Keratinocyte (primary cell): ENCODE data around the gene POLR3G. TPM values are rescaled to one million over a fixed set of nuclear protein-coding genes. Genes with fewer than 3 reads are reported as not detected.

Experiments
- DNase-seq: peaks from one replicate; pipeline ENCODE4 v3.0.0-alpha.2; 2011; ENCODE audit warnings: low read depth, missing footprints, low spot score
- FAIRE-seq: peaks from 2 replicates; lab custom pipeline; 2011; peaks lifted over from hg19 to GRCh38; lab: Jason Lieb, UNC
- H2AFZ ChIP-seq: 2 replicates; pipeline ENCODE4 v1.6.0; 2012; ENCODE audit warnings: low read length, control low read depth, inconsistent platforms; ENCODE audit not compliant: control insufficient read depth
- H3K27ac ChIP-seq: 2 replicates; pipeline ENCODE4 v1.5.1; 2011; ENCODE audit warnings: low read length; ENCODE audit not compliant: control insufficient read depth, insufficient read depth
- H3K27me3 ChIP-seq: 3 replicates; pipeline ENCODE4 v1.6.0; 2011; ENCODE audit warnings: low read length; ENCODE audit not compliant: control insufficient read depth, insufficient read depth; ENCODE audit errors: extremely low read depth
- H3K36me3 ChIP-seq, 2 experiments: 2 replicates in 1 of 2; 3 replicates in 1 of 2; pipeline ENCODE4 v1.5.1; 2011; ENCODE audit warnings: low read length in 2 of 2, mild to moderate bottlenecking in 1 of 2; ENCODE audit not compliant: control insufficient read depth in 2 of 2, insufficient read depth in 2 of 2; ENCODE audit errors: extremely low read depth in 1 of 2
- H3K4me1 ChIP-seq: 3 replicates; pipeline ENCODE4 v1.5.1; 2011; ENCODE audit warnings: low read length; ENCODE audit not compliant: control insufficient read depth, insufficient read depth; ENCODE audit errors: extremely low read depth
- H3K4me2 ChIP-seq: 3 replicates; pipeline ENCODE4 v1.6.0; 2011; ENCODE audit warnings: low read depth, low read length; ENCODE audit not compliant: control insufficient read depth, insufficient read depth; ENCODE audit errors: extremely low read depth
- H3K4me3 ChIP-seq, 3 experiments: fragments of 200-600 bp in 1 of 3; sonication (generic) in 1 of 3; 2 replicates in 2 of 3; 3 replicates in 1 of 3; pipeline ENCODE4 v1.5.1; 2011 to 2016; ENCODE audit warnings: low read length in 3 of 3, mild to moderate bottlenecking in 3 of 3, control low read depth in 2 of 3, inconsistent platforms in 1 of 3, low read depth in 1 of 3, mixed read lengths in 1 of 3, mixed run types in 1 of 3, moderate library complexity in 1 of 3; ENCODE audit not compliant: control insufficient read depth in 2 of 3, insufficient read depth in 2 of 3; ENCODE audit errors: extremely low read depth in 1 of 3
- H3K79me2 ChIP-seq: 2 replicates; pipeline ENCODE4 v1.6.0; 2012; ENCODE audit warnings: low read length; ENCODE audit not compliant: control insufficient read depth, insufficient read depth
- H3K9ac ChIP-seq: 3 replicates; pipeline ENCODE4 v1.6.0; 2011; ENCODE audit warnings: low read length; ENCODE audit not compliant: control insufficient read depth, insufficient read depth; ENCODE audit errors: extremely low read depth
- H3K9me1 ChIP-seq: 3 replicates; pipeline ENCODE4 v1.6.0; 2011; ENCODE audit warnings: low read length; ENCODE audit not compliant: control insufficient read depth, insufficient read depth; ENCODE audit errors: extremely low read depth
- H3K9me3 ChIP-seq: 2 replicates; pipeline ENCODE4 v1.5.1; 2012; ENCODE audit warnings: low read depth, low read length; ENCODE audit not compliant: control insufficient read depth
- H4K20me1 ChIP-seq: 3 replicates; pipeline ENCODE4 v1.6.0; 2011; ENCODE audit warnings: low read length; ENCODE audit not compliant: control insufficient read depth, insufficient read depth; ENCODE audit errors: extremely low read depth
- EZH2 ChIP-seq: IDR thresholded peaks from one replicate; pipeline ENCODE4 v1.6.1; 2012; ENCODE audit warnings: inconsistent platforms, mild to moderate bottlenecking, low read length, moderate library complexity
- dilution Hi-C: fragments of 300-500 bp; cut with MboI; formaldehyde crosslinking; loops from one replicate; pipeline ENCODE4 v1.7.0; 2020; ENCODE audit warnings: low sequenced_read_pairs; ENCODE audit not compliant: extremely low pct_ligation_motif_present
- polyA plus RNA-seq, 5 experiments: library from polyadenylated mRNA; depleted of rRNA in 3 of 5; stranded (reverse) in 3 of 5; stranded (forward) in 1 of 5; unstranded in 1 of 5; fragments of >200 nt; gene quantifications; 1 replicate in 1 of 5; 2 replicates in 3 of 5; 3 replicates in 1 of 5; pipeline versions ENCODE4 v1.2.1 to v1.2.3, GENCODE V29; 2011 to 2012; ENCODE audit warnings: missing spikeins in 2 of 5, low read depth in 1 of 5, low replicate concordance in 1 of 5
- TF ChIP-seq, protein P1 (sequence below), 3 experiments: IDR thresholded peaks in 1 of 3; conservative IDR thresholded peaks in 1 of 3; optimal IDR thresholded peaks in 1 of 3; 2 replicates in 2 of 3; 3 replicates in 1 of 3; pipeline versions ENCODE3 to v1.5.1; 2011; ENCODE audit warnings: low read length in 3 of 3, mild to moderate bottlenecking in 3 of 3, moderate library complexity in 2 of 3, control low read depth in 1 of 3, inconsistent platforms in 1 of 3; ENCODE audit not compliant: insufficient read depth in 2 of 3; ENCODE audit errors: extremely low read depth in 1 of 3

Gene POLR3G
- polyA plus RNA-seq, 1 donor (not counting 4 experiments of a cell fraction or from before 2014, with no cell fraction given) = 27.0 TPM

DNA sequence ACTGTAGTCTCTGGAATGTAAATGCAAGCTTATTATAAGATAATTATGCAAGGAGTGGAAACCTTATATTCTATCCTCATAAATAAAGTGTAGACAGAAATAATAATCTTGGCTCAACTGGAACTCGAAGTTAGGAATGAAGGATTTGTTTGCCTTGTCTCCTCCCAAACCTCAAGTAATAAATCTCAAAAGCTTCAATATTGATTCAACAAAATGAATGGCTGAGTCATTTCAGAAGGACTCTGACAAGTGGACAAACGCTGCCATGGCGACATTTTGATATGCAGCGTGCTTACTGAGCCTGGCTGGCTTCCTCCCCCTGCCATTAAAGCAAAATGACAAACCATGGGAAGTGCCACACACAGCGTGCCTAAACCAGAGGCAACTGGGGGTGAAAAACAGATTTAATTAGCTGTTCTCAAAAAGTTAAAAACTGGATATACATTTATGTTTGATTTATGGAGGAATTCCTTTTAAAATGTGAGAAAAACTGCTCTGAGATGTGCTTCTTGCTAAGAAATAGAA is 73.5 kb downstream of the POLR3G start:
- no peak overlapping the region for H2AFZ ChIP-seq
- H3K4me2 ChIP-seq = no peak overlapping the region
- TF ChIP-seq EZH2 = no peak
- TF ChIP-seq, protein P1, sequence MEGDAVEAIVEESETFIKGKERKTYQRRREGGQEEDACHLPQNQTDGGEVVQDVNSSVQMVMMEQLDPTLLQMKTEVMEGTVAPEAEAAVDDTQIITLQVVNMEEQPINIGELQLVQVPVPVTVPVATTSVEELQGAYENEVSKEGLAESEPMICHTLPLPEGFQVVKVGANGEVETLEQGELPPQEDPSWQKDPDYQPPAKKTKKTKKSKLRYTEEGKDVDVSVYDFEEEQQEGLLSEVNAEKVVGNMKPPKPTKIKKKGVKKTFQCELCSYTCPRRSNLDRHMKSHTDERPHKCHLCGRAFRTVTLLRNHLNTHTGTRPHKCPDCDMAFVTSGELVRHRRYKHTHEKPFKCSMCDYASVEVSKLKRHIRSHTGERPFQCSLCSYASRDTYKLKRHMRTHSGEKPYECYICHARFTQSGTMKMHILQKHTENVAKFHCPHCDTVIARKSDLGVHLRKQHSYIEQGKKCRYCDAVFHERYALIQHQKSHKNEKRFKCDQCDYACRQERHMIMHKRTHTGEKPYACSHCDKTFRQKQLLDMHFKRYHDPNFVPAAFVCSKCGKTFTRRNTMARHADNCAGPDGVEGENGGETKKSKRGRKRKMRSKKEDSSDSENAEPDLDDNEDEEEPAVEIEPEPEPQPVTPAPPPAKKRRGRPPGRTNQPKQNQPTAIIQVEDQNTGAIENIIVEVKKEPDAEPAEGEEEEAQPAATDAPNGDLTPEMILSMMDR (optimal IDR thresholded peaks at IDR 0.05 in 1 of 3, IDR thresholded peaks at IDR 0.05 in 1 of 3, conservative IDR thresholded peaks at IDR 0.05 in 1 of 3; ENCODE audit: extremely low read depth in 1 of 3, insufficient read depth in 2 of 3, low read length in 3 of 3) = no peak
- no peak overlapping the region for H3K27ac ChIP-seq
- H3K36me3 ChIP-seq = no peaks in the 10 kb centered on the region
- H4K20me1 ChIP-seq = no peaks in the 10 kb centered on the region
- no peak for DNase-seq
- no peak overlapping the region for H3K4me3 ChIP-seq
- H3K4me1 ChIP-seq = no peaks in the 10 kb centered on the region
- dilution Hi-C loops = no loop called here
- H3K79me2 ChIP-seq = no peaks in the 10 kb centered on the region
- no peak for FAIRE-seq
- no peak overlapping the region for H3K9ac ChIP-seq
- no peaks in the 10 kb centered on the region for H3K9me3 ChIP-seq
- peaks cover 10% of the 10 kb centered on the region for H3K27me3 ChIP-seq
- H3K9me1 ChIP-seq = no peaks in the 10 kb centered on the region

DNA sequence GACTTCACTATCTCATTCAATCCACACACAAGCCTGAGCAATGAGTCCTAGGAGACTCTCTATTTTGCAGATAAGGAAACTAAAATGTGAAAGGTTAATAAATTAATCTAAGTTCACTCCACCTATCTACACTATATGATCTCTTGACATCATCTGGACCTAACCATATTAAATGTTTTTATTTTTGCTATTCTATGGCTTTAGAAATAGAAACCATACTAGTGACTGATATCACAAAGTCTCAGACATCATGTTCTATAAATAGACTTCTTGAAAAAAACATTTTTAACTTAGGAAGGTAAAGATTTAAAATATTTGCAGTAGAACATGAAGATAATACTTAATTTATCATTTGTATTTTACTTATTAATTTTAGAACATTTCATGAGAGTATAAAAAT is 74.6 kb downstream of the POLR3G start:
- no peaks in the 10 kb centered on the region for H3K9me1 ChIP-seq
- H3K79me2 ChIP-seq = no peaks in the 10 kb centered on the region
- TF ChIP-seq, protein P1 (optimal IDR thresholded peaks at IDR 0.05 in 1 of 3, IDR thresholded peaks at IDR 0.05 in 1 of 3, conservative IDR thresholded peaks at IDR 0.05 in 1 of 3; ENCODE audit: extremely low read depth in 1 of 3, insufficient read depth in 2 of 3, low read length in 3 of 3) = no peak
- TF ChIP-seq EZH2 = no peak
- DNase-seq (no peak), FAIRE-seq (no peak)
- H3K27ac ChIP-seq = no peak overlapping the region
- H4K20me1 ChIP-seq = no peaks in the 10 kb centered on the region
- no peaks in the 10 kb centered on the region for H3K36me3 ChIP-seq
- dilution Hi-C loops = no loop called here
- H2AFZ ChIP-seq = no peak overlapping the region
- no peaks in the 10 kb centered on the region for H3K9me3 ChIP-seq
- H3K4me1 ChIP-seq = no peaks in the 10 kb centered on the region
- no peak overlapping the region for H3K4me3 ChIP-seq
- H3K27me3 ChIP-seq = peaks cover 8% of the 10 kb centered on the region
- H3K4me2 ChIP-seq = no peak overlapping the region
- no peak overlapping the region for H3K9ac ChIP-seq
